ENCODE data around the gene PSMG2.
A peak's percentile ranks its signal among the peaks of the same experiment; 100 is the strongest.

PSMG2 gene

GRCh38 chr18:12702221-12703095 lies at the start of gene PSMG2, which contains the start of gene CEP76:
Gene PSMG2 (plus strand): TSS chr18:12703042. CDS start chr18:12703108, 66 bp downstream.
Gene CEP76 (minus strand): TSS chr18:12702723. CDS start chr18:12702548, 175 bp downstream.
- no peaks in the 10 kb centered on the region for H3K27me3 ChIP-seq (ENCODE audit: control insufficient read depth in 2 of 2, insufficient read depth in 2 of 2, low read length in 2 of 2)
- no peaks in the 10 kb centered on the region for H3K9me3 ChIP-seq (ENCODE audit: control insufficient read depth in 2 of 2, low read length in 2 of 2)
- H3K27ac ChIP-seq (ENCODE audit: low read depth in 2 of 2, low read length in 2 of 2): peak within 1 kb of the TSS; percentile 93 to 95
- peaks cover 9 to 11% of the 10 kb centered on the region in 2 donors for H3K36me3 ChIP-seq (ENCODE audit: control insufficient read depth in 2 of 2, insufficient read depth in 2 of 2, low read length in 2 of 2)
- H3K9ac ChIP-seq (ENCODE audit: low read depth in 1 of 2, low read length in 2 of 2): peak within 1 kb of the TSS; percentile 79 to 95
- peak within 1 kb of the TSS; percentile 88 to 99 for H3K4me3 ChIP-seq (ENCODE audit: low read length in 2 of 2)
- peaks cover 22% of the 10 kb centered on the region in 2 donors for H3K4me1 ChIP-seq (ENCODE audit: control insufficient read depth in 2 of 2, insufficient read depth in 2 of 2, low read length in 2 of 2)

GRCh38 chr18:12654971-12655370 lies 47.9 kb upstream of the PSMG2 start:
- H3K27me3 ChIP-seq (ENCODE audit: control insufficient read depth in 2 of 2, insufficient read depth in 2 of 2, low read length in 2 of 2): peaks cover 7 to 10% of the 10 kb centered on the region in 2 donors
- H3K9me3 ChIP-seq (ENCODE audit: control insufficient read depth in 2 of 2, low read length in 2 of 2): no peaks in the 10 kb centered on the region
- H3K4me1 ChIP-seq (ENCODE audit: control insufficient read depth in 2 of 2, insufficient read depth in 2 of 2, low read length in 2 of 2): peaks cover 7 to 11% of the 10 kb centered on the region in 2 donors
- H3K36me3 ChIP-seq (ENCODE audit: control insufficient read depth in 2 of 2, insufficient read depth in 2 of 2, low read length in 2 of 2): no peaks in the 10 kb centered on the region
- H3K27ac ChIP-seq (ENCODE audit: low read depth in 2 of 2, low read length in 2 of 2): no peak overlapping the region
- H3K4me3 ChIP-seq (ENCODE audit: low read length in 2 of 2): no peak overlapping the region
- H3K9ac ChIP-seq (ENCODE audit: low read depth in 1 of 2, low read length in 2 of 2): no peak overlapping the region

GRCh38 chr18:12656605-12656937 lies 46.3 kb upstream of the PSMG2 start:
- peaks cover 7 to 10% of the 10 kb centered on the region in 2 donors for H3K27me3 ChIP-seq (ENCODE audit: control insufficient read depth in 2 of 2, insufficient read depth in 2 of 2, low read length in 2 of 2)

GRCh38 chr18:12656938-12657683 lies 45.7 kb upstream of the PSMG2 start:
- Histone ChIP-seq H3K27ac (ENCODE audit: low read depth in 2 of 2, low read length in 2 of 2) (peak overlapping the region; percentile 64 to 77), H3K9ac (ENCODE audit: low read depth in 1 of 2, low read length in 2 of 2) (peak overlapping the region; percentile 47 to 72), H3K9me3 (ENCODE audit: control insufficient read depth in 2 of 2, low read length in 2 of 2) (no peaks in the 10 kb centered on the region), H3K27me3 (ENCODE audit: control insufficient read depth in 2 of 2, insufficient read depth in 2 of 2, low read length in 2 of 2) (peaks cover 7 to 10% of the 10 kb centered on the region in 2 donors), H3K36me3 (ENCODE audit: control insufficient read depth in 2 of 2, insufficient read depth in 2 of 2, low read length in 2 of 2) (no peaks in the 10 kb centered on the region), H3K4me1 (ENCODE audit: control insufficient read depth in 2 of 2, insufficient read depth in 2 of 2, low read length in 2 of 2) (peaks cover 7 to 11% of the 10 kb centered on the region in 2 donors), H3K4me3 (ENCODE audit: low read length in 2 of 2) (peak overlapping the region; percentile 71 to 72)

More at GRCh38 chr18:12656605-12656937, 46.3 kb upstream of the PSMG2 start:
- Histone ChIP-seq H3K27ac (ENCODE audit: low read depth in 2 of 2, low read length in 2 of 2) (peak overlapping the region; percentile 64 to 77), H3K36me3 (ENCODE audit: control insufficient read depth in 2 of 2, insufficient read depth in 2 of 2, low read length in 2 of 2) (no peaks in the 10 kb centered on the region), H3K4me1 (ENCODE audit: control insufficient read depth in 2 of 2, insufficient read depth in 2 of 2, low read length in 2 of 2) (peaks cover 7 to 11% of the 10 kb centered on the region in 2 donors), H3K4me3 (ENCODE audit: low read length in 2 of 2) (peak overlapping the region; percentile 71 to 72), H3K9me3 (ENCODE audit: control insufficient read depth in 2 of 2, low read length in 2 of 2) (no peaks in the 10 kb centered on the region), H3K9ac (ENCODE audit: low read depth in 1 of 2, low read length in 2 of 2) (peak overlapping the region; percentile 47 to 72)

- Histone ChIP-seq H3K36me3 (ENCODE audit: control insufficient read depth in 2 of 2, insufficient read depth in 2 of 2, low read length in 2 of 2) (no peaks in the 10 kb centered on the region), H3K4me1 (ENCODE audit: control insufficient read depth in 2 of 2, insufficient read depth in 2 of 2, low read length in 2 of 2) (peaks cover 7 to 11% of the 10 kb centered on the region in 2 donors), H3K27ac (ENCODE audit: low read depth in 2 of 2, low read length in 2 of 2) (peak within 1 kb of the TSS; percentile 68 to 77), H3K27me3 (ENCODE audit: control insufficient read depth in 2 of 2, insufficient read depth in 2 of 2, low read length in 2 of 2) (peaks cover 7 to 10% of the 10 kb centered on the region in 2 donors), H3K4me3 (ENCODE audit: low read length in 2 of 2) (peak within 1 kb of the TSS; percentile 71 to 72), H3K9me3 (ENCODE audit: control insufficient read depth in 2 of 2, low read length in 2 of 2) (no peaks in the 10 kb centered on the region), H3K9ac (ENCODE audit: low read depth in 1 of 2, low read length in 2 of 2) (peak within 1 kb of the TSS; percentile 47 to 72)
These were observed 45.0 kb upstream of the PSMG2 start, which contains the start of gene SPIRE1 for GRCh38 chr18:12657684-12658425. Gene SPIRE1 (minus strand): TSS chr18:12658107. CDS start chr18:12657866, 241 bp downstream.

DNA sequence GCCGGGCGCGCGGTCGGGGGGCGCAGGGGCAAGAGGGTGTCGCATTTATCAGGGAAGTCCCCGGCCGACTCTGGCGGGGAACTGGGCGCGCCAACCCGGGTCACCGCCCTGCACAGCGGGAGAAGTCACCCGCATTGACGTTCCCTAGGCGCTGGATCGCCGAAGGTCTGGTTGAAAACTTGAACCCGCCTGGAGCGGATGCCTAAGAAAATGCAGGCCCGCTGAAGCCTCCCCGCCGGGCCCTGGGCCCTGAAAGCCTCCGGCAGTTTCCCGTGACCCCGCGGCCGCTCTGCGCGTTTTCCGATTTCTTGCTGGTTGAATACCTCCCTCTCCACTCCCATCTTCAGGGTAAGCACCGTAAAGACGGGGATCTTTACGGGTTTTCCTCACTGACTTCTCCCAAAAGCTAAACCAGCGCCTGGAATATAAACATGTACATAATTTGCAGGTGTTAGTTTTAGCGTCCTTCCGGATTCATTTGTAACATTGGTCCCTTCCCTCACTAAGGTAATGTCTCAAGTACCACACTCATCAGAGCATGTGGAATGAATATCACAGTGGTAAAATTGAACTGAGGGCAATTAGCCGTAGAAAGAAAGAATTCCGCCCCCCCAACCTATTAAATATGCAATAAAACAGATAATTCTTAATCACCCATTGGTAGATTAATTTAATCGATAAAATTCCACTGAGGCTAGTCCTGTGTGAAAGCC lies 44.3 kb upstream of the PSMG2 start:
- peak overlapping the region; percentile 61 to 68 for H3K27ac ChIP-seq (ENCODE audit: low read depth in 2 of 2, low read length in 2 of 2)
- H3K9me3 ChIP-seq (ENCODE audit: control insufficient read depth in 2 of 2, low read length in 2 of 2): no peaks in the 10 kb centered on the region
- H3K36me3 ChIP-seq (ENCODE audit: control insufficient read depth in 2 of 2, insufficient read depth in 2 of 2, low read length in 2 of 2): no peaks in the 10 kb centered on the region
- H3K27me3 ChIP-seq (ENCODE audit: control insufficient read depth in 2 of 2, insufficient read depth in 2 of 2, low read length in 2 of 2): peaks cover 7 to 10% of the 10 kb centered on the region in 2 donors
- H3K4me3 ChIP-seq (ENCODE audit: low read length in 2 of 2): peak overlapping the region; percentile 61 to 72
- peak overlapping the region in 1 of 2 donors; percentile 56 for H3K9ac ChIP-seq (ENCODE audit: low read depth in 1 of 2, low read length in 2 of 2)
- peaks cover 7 to 11% of the 10 kb centered on the region in 2 donors for H3K4me1 ChIP-seq (ENCODE audit: control insufficient read depth in 2 of 2, insufficient read depth in 2 of 2, low read length in 2 of 2)

DNA sequence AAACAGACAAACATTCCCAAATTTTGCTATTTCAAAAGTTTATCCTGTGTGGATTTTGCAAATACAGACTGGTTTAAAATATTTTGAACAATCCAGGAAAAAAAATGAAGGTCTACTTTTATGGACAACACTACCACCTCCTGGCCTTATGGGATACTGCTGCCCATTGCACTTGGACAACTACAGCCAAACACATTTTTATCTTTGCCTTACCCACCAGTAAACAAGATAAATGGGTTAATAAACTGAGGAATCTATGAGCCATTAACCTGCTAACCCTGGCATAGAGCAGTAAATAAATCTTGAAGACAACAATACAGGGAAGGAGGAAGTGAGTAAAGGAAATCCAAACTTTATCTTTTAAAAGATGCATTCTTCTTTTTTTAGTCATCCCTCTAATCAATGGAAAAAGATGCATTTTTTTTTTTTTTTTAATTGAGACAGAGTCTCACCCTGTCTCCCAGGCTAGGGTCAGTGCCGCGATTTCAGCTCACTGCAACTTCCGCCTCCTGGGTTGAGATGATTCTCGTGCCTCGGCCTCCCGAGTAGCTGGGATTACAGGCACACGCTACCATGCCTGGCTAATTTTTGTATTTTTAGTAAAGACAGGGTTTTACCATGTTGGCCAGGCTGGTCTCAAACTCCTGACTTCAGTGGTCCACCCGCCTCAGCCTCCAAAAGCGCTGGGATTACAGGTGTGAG lies 42.8 kb upstream of the PSMG2 start:
- Histone ChIP-seq H3K27me3 (ENCODE audit: control insufficient read depth in 2 of 2, insufficient read depth in 2 of 2, low read length in 2 of 2) (peaks cover 7 to 10% of the 10 kb centered on the region in 2 donors), H3K9ac (ENCODE audit: low read depth in 1 of 2, low read length in 2 of 2) (no peak overlapping the region), H3K4me3 (ENCODE audit: low read length in 2 of 2) (no peak overlapping the region), H3K27ac (ENCODE audit: low read depth in 2 of 2, low read length in 2 of 2) (no peak overlapping the region), H3K9me3 (ENCODE audit: control insufficient read depth in 2 of 2, low read length in 2 of 2) (no peaks in the 10 kb centered on the region), H3K4me1 (ENCODE audit: control insufficient read depth in 2 of 2, insufficient read depth in 2 of 2, low read length in 2 of 2) (peaks cover 7 to 11% of the 10 kb centered on the region in 2 donors), H3K36me3 (ENCODE audit: control insufficient read depth in 2 of 2, insufficient read depth in 2 of 2, low read length in 2 of 2) (no peaks in the 10 kb centered on the region)

- Histone ChIP-seq H3K27me3 (ENCODE audit: control insufficient read depth in 2 of 2, insufficient read depth in 2 of 2, low read length in 2 of 2) (no peaks in the 10 kb centered on the region), H3K27ac (ENCODE audit: low read depth in 2 of 2, low read length in 2 of 2) (no peak overlapping the region), H3K4me1 (ENCODE audit: control insufficient read depth in 2 of 2, insufficient read depth in 2 of 2, low read length in 2 of 2) (no peaks in the 10 kb centered on the region), H3K9ac (ENCODE audit: low read depth in 1 of 2, low read length in 2 of 2) (no peak overlapping the region), H3K4me3 (ENCODE audit: low read length in 2 of 2) (no peak overlapping the region), H3K9me3 (ENCODE audit: control insufficient read depth in 2 of 2, low read length in 2 of 2) (no peaks in the 10 kb centered on the region), H3K36me3 (ENCODE audit: control insufficient read depth in 2 of 2, insufficient read depth in 2 of 2, low read length in 2 of 2) (no peaks in the 10 kb centered on the region)
These were observed 34.8 kb upstream of the PSMG2 start for GRCh38 chr18:12668041-12668440.
